Activated CD4-positive, alpha-beta T cell treated with anti-CD3 and anti-CD28 coated beads for 24 hours (primary cell): ENCODE data around the gene CNTROB.
A peak's percentile ranks its signal among the peaks of the same experiment; 100 is the strongest.
"Not testable (repeated sequence)": the region's sequence is repeated elsewhere in the genome, so short reads cannot be mapped to it uniquely, and the experiment has no call there.

Experiments
- DNase-seq, 2 donors: peaks; one replicate each; pipeline ENCODE4 v3.0.0-alpha.2; 2020; ENCODE audit warnings: low read depth in 2 of 2

Gene CNTROB

GRCh38 chr17:7945651-7946050 lies 13.6 kb downstream of the CNTROB start:
- no peak for DNase-seq

- no peak for DNase-seq
Observed at GRCh38 chr17:7946441-7946840, 14.4 kb downstream of the CNTROB start.

GRCh38 chr17:7947651-7948050 lies 15.6 kb downstream of the CNTROB start:
- DNase-seq, result no peak

GRCh38 chr17:7950578-7950977 lies 18.6 kb downstream of the CNTROB start:
- DNase-seq, result no peak

GRCh38 chr17:7951143-7951792 lies 19.3 kb downstream of the CNTROB start:
- DNase-seq, result peak; percentile 21 to 28

- not testable (repeated sequence) for DNase-seq
Observed at GRCh38 chr17:7953266-7953665, 21.3 kb downstream of the CNTROB start.

- no peak for DNase-seq
Observed at GRCh38 chr17:7955414-7956227, 23.6 kb downstream of the CNTROB start.

- DNase-seq, result no peak
Observed at GRCh38 chr17:7956228-7956965, 24.4 kb downstream of the CNTROB start.

GRCh38 chr17:7959503-7960253 lies 27.7 kb downstream of the CNTROB start:
- DNase-seq, result no peak

GRCh38 chr17:7961421-7961820 lies 29.4 kb downstream of the CNTROB start:
- DNase-seq, result no peak

GRCh38 chr17:7967751-7968150 lies 35.7 kb downstream of the CNTROB start:
- no peak for DNase-seq

- no peak for DNase-seq
Observed at GRCh38 chr17:7969433-7969832, 37.4 kb downstream of the CNTROB start.

GRCh38 chr17:7971651-7972050 lies 39.6 kb downstream of the CNTROB start:
- DNase-seq, result no peak

- DNase-seq, result no peak
Observed at GRCh38 chr17:7972131-7972785, 40.3 kb downstream of the CNTROB start.

- no peak for DNase-seq
Observed at GRCh38 chr17:7974638-7975131, 42.7 kb downstream of the CNTROB start.

- no peak for DNase-seq
Observed at GRCh38 chr17:7977039-7977438, 45.0 kb downstream of the CNTROB start.

GRCh38 chr17:7977805-7978204 lies 45.8 kb downstream of the CNTROB start:
- no peak for DNase-seq

- DNase-seq, result no peak
Observed at GRCh38 chr17:7982173-7982572, 50.2 kb downstream of the CNTROB start.

- DNase-seq, result no peak
Observed at GRCh38 chr17:7982666-7983065, 50.7 kb downstream of the CNTROB start.

- no peak for DNase-seq
Observed at GRCh38 chr17:7984904-7985303, 52.9 kb downstream of the CNTROB start.
